ENCODE data around the gene CACNA1B.
A peak's percentile ranks its signal among the peaks of the same experiment; 100 is the strongest.
"Not testable (repeated sequence)": the region's sequence is repeated elsewhere in the genome, so short reads cannot be mapped to it uniquely, and the experiment has no call there.

Gene CACNA1B

DNA sequence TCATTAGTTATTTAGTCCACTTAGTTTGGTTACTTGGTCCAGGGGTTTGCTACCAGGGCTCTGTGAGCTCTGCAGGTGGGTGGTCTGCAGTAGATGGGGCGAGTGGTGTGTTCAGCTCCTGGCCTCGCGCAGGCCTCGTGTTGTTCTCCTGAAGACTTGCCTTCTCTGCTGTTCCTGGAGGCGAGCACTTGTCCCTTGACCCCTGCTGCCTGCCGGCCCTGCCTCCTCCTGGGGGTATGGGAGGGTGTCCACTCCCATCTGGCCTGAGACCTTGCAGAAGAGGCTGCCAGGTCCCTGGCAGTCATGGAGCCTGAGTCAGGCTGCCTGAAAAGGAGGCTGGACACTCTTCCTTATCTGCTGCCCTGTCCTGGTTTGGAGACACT is 137.0 kb downstream of the CACNA1B start:
- no peak for DNase-seq (ENCODE audit: low read depth, low spot score)

DNA sequence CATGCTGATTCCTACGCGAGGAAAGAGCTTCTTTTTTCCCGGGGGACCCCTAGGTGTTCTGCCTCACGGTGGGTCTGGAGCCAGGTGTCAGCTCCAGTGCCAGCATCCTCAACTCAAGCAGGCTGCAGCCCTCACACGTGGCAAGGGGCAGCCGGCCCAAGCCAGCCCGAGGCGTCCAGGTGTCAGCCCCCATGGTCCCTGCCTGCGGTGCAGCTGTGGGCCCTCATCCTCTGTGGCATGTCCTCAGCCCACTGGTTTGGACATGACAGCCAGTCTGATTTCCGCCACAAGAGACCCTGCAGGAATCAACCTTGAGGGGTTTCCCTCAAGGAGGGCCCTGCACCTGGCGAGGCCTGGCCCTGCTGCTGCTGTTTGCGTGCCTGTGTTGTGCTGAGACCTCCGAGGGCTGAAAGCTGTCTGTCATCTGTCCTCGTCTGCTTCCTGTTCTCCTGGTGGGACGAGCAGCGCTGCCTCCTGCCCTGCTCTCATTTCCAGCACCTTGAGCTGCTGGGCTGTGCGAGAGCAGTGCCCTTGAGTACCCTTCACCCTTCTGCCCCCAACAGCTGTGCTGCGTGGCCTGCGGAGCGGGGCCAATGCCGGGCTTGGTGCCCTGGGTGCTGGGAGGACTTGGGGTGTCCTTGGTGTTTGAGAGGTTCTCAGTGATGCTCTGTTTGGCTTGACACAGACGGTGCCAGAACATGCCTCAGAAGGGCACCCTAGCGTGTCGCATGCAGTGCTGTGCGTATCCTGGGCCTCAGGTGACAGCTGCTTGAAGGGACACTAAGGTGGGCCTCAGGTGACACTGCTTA is 137.6 kb downstream of the CACNA1B start:
- no peak for DNase-seq (ENCODE audit: low read depth, low spot score)

GRCh38 chr9:138016406-138017187 is 139.0 kb downstream of the CACNA1B start:
- no peak for DNase-seq (ENCODE audit: low read depth, low spot score)

DNA sequence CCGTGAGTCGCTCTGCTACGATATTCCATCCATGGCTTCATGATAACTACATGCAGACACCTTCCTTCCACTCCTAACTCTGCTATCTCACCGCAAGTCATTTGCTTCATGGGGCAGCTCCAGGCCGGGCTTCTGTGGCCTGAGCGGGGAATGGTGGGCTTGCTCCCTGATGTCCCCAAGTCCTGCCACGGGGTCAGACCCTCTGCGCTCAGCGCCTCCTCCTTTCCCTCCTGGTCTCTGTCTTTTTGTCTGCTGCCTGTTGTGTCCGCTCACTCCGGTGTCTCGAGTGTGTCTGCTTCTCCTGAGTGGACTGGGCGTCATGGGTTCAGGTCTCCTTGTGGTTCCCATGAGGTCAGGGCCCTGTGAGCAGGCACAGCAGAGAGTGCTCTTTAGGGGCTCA is 139.6 kb downstream of the CACNA1B start:
- no peak for DNase-seq (ENCODE audit: low read depth, low spot score)

DNA sequence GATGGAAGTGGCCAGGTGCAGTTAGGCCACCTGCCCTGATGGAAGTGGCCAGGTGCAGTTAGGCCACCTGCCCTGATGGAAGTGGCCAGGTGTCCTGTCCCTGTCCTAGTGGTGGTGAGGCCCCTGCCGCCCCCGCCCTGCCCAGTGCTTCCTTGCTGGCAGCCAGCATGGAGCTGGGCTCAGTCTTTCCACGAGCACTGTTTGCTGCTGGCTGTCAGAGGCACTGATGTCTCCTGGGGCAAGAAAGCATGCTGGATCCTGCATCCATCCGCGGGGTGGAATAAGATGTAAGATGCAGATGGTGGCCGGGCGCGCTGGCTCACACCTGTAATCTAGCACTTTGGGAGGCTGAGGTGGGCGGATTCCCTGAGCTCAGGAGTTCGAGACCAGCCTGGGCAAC is 141.9 kb downstream of the CACNA1B start:
- DNase-seq (ENCODE audit: low read depth, low spot score): not testable (repeated sequence)

DNA sequence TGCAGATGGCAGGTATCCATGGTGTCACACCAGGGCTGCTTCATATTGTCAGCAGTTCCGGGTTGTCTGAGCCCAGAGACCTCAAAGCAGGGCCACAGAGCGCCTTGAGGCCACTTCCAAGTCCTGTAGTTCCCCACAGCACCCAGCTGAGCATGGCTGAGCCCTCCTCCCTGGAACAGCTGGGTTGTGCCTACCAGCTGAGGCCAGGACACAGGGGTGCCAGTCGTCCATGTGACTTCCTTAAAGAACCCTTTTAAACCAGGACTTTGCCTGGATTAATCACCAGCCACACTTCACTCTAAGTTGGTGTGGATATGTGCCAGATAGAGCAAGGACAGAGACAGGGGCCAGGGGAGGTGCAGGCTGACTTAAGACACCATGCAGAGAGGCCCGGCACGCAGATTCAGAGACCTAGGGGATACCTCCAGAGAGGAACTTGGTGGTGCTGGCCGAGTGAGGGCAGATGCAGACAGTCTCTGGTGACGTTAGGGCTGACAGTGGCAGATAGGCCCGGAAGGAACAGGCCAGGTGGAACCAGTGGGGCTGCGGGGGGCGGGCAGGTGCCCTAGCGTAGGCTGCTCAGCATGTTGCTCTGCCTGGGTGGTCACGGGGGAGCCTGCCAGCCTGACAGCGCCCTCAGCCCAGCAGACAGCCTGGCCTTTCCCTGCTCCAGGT is 142.7 kb downstream of the CACNA1B start:
- no peak for DNase-seq (ENCODE audit: low read depth, low spot score)

DNA sequence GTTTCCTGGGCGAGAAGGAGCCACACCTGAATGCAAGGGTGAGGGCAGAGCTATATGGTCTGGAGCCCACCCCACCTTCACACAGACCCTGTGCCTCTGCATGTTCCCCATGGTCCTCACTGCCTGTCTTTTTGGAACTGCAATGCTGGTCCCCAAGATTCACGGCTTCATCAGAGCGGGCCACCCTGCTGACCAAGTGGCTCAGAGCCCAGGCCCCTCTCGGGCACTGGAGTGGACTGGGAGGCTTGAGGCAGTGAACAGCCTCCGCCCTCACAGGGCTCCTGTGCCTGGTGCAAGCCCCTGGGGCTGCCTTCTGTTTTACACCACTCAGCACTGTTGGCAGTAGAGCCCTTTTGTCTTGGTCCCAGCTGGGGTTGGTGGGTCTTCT is 143.2 kb downstream of the CACNA1B start:
- no peak for DNase-seq (ENCODE audit: low read depth, low spot score)

GRCh38 chr9:138021251-138022056 is 143.9 kb downstream of the CACNA1B start:
- DNase-seq (ENCODE audit: low read depth, low spot score): no peak

- DNase-seq (ENCODE audit: low read depth, low spot score): peak; percentile 83
Measured at GRCh38 chr9:138022121-138022741, 144.6 kb downstream of the CACNA1B start.

GRCh38 chr9:138022756-138023393 is 145.3 kb downstream of the CACNA1B start:
- peak; percentile 35 for DNase-seq (ENCODE audit: low read depth, low spot score)

DNA sequence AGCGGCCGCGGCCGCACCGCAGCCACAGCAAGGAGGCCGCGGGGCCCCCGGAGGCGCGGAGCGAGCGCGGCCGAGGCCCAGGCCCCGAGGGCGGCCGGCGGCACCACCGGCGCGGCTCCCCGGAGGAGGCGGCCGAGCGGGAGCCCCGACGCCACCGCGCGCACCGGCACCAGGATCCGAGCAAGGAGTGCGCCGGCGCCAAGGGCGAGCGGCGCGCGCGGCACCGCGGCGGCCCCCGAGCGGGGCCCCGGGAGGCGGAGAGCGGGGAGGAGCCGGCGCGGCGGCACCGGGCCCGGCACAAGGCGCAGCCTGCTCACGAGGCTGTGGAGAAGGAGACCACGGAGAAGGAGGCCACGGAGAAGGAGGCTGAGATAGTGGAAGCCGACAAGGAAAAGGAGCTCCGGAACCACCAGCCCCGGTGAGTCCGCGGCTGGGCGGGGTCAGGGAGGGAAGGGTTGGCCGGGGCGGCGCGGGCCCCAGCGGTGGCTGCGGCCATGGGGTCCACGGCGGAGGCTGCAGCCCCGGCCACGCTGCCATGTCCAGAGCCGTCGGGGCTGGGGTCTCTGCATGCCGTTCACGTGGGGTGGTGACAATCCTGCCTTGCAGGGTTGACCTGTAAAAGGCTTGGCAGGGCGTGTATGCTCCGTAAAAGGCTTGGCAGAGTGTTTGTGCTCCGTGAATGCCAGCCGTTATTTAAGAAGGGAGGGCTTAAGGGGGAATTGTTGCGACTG is 146.0 kb downstream of the CACNA1B start:
- no peak for DNase-seq (ENCODE audit: low read depth, low spot score)

GRCh38 chr9:138024131-138024530 is 146.5 kb downstream of the CACNA1B start:
- no peak for DNase-seq (ENCODE audit: low read depth, low spot score)

DNA sequence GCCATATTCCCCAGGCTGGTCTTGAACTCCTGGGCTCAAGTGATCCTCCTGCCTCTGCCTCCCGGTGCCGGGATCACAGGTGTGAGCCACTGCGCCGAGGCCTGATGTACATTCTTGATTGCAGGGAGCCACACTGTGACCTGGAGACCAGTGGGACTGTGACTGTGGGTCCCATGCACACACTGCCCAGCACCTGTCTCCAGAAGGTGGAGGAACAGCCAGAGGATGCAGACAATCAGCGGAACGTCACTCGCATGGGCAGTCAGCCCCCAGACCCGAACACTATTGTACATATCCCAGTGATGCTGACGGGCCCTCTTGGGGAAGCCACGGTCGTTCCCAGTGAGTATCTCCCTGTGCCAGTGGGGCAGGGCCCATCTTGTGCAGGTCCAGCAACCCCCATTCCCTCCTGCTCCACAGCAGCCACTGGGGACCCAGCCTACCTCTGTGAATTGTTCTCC is 147.3 kb downstream of the CACNA1B start:
- DNase-seq (ENCODE audit: low read depth, low spot score): no peak

DNA sequence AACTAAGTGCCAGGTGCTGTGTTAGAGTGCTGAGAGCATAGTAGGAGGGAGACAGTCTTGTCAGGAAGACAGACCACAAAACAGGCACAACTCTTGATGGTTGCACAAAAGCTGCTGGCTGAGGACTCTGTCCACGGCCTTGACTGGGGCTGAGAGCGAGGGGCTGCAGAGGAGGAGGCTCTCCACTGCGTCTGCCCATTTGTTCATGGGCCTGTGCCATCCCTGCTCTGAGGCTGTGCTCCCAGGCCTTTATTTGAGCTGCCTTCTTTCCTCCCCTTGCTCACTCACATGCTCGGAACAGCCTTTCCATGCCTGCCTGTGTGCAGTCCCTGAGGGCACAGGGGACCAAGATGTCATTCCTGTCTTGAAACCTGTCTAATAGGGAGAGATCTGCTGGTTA is 147.8 kb downstream of the CACNA1B start:
- no peak for DNase-seq (ENCODE audit: low read depth, low spot score)

- no peak for DNase-seq (ENCODE audit: low read depth, low spot score)
Measured at GRCh38 chr9:138025908-138026307, 148.3 kb downstream of the CACNA1B start.

DNA sequence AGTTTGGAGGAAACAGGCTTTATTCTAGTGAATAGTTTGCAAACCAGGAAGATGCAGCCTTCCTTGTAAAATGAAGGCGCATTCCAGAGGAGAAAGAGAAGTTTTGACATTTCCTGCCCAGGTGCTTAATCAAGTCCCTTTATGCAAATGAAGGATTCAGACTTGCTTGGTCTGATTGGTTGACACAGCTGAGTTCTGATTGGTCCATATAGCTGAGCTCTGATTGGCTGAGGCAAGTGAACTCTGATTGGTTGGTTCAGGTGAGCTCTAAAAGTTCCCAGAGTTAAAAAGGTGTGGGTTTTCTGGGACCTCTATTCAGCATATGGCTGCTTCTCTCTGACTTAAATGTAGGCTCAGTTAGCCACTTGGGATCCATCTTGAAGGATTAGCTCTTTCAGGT is 151.0 kb downstream of the CACNA1B start:
- no peak for DNase-seq (ENCODE audit: low read depth, low spot score)

DNA sequence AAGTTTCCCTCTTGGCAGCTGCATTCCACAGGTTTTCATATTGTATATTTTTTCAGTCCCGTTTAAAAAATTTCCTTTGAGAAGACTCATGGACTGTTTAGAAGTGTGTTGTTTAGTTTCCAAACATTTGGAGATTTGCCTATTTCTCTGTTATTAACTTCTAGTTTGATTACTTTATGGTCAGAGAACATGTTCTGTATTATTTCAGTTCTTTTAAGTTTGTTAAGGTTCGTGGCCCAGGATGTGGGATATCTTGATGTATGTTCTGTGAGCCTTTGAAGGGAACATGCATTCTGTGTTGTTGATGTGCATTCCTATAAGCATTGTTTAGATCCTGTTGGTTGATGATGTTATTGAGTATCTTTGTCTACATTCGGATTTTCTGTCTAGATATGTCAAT is 153.6 kb downstream of the CACNA1B start:
- DNase-seq (ENCODE audit: low read depth, low spot score): no peak

DNA sequence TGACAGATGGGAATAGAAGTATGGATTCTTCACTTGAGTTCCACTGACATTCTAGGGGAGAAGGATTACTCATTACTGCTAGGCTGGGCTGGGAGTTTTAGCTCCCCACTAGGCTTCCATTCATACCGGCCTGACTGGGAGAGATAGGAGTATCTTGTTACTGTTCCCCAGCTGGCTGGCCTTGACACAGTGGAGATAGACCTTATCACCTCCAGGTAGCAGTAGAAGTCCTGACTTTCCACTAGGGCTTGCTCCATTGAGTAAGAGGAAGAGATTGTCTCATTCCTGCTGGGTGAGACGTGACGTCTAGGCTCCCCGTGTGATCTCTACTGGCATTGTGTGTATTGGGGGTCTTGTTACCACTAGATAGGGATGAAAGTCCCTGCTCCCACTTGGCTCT is 156.4 kb downstream of the CACNA1B start:
- no peak for DNase-seq (ENCODE audit: low read depth, low spot score)

GRCh38 chr9:138037140-138037539 is 159.6 kb downstream of the CACNA1B start:
- no peak for DNase-seq (ENCODE audit: low read depth, low spot score)

GRCh38 chr9:138038244-138038671 is 160.7 kb downstream of the CACNA1B start:
- DNase-seq (ENCODE audit: low read depth, low spot score): peak; percentile 40
